ENCODE measurements around the gene P2RX3. TPM values are rescaled to one million over a fixed set of nuclear protein-coding genes. Genes with fewer than 3 reads are reported as not detected.
A peak's percentile ranks its signal among the peaks of the same experiment; 100 is the strongest.

The P2RX3 gene
- total RNA-seq, 1 experiment from 2014 or later, result 0.15 TPM

GRCh38 chr11:57313071-57313787 lies 24.9 kb upstream of the P2RX3 start:
- no peak overlapping the region for H4K5ac ChIP-seq (ENCODE audit: insufficient read length, low read depth, low read length)
- H3K14ac ChIP-seq (ENCODE audit: insufficient read depth, low read length), result no peak overlapping the region
- no CpG with 5 or more reads among the region's 26 CpGs for WGBS (ENCODE audit: extremely low coverage, insufficient read length, low lambda C conversion rate)
- H3K79me1 ChIP-seq (ENCODE audit: insufficient read depth, low read depth, low read length, poor library complexity, severe bottlenecking), result no peaks in the 10 kb centered on the region
- H3K27me3 ChIP-seq (ENCODE audit: insufficient read depth, low read length), result no peaks in the 10 kb centered on the region
- H4K20me1 ChIP-seq (ENCODE audit: control insufficient read depth, insufficient read depth, insufficient read length), result no peaks in the 10 kb centered on the region
- Mint-ChIP-seq H3K4me3 (no peak overlapping the region), H3K4me1 (peaks cover 17 to 20% of the 10 kb centered on the region in 2 experiments), H3K27ac (peak overlapping the region in 1 of 3 experiments; percentile 33; a peak in 4 of 7 replicates), H3K36me3 (ENCODE audit: insufficient read depth in 1 of 3, low read depth in 3 of 3) (peaks cover 30 to 42% (median 36%) of the 10 kb centered on the region in 3 experiments), H3K9me3 (no peaks in the 10 kb centered on the region), H3K27me3 (ENCODE audit: low read depth) (no peaks in the 10 kb centered on the region)
- no peak overlapping the region for H3K4me2 ChIP-seq (ENCODE audit: insufficient read depth, insufficient read length, low read length)
- H3K9ac ChIP-seq (ENCODE audit: extremely low read depth, insufficient read length, low read length), result no peak overlapping the region
- no peak overlapping the region for H3K56ac ChIP-seq (ENCODE audit: insufficient read length, low read depth, low read length)
- H3K4ac ChIP-seq (ENCODE audit: low read depth, low read length), result no peak overlapping the region
- no peak overlapping the region for H2AK5ac ChIP-seq (ENCODE audit: insufficient read length, low read length)
- H3K18ac ChIP-seq (ENCODE audit: insufficient read length, low read depth, low read length), result no peak overlapping the region
- H2BK12ac ChIP-seq (ENCODE audit: insufficient read length, low read depth, low read length), result no peak overlapping the region
- H3K23ac ChIP-seq (ENCODE audit: insufficient read length, low read depth, low read length), result no peak overlapping the region
- no peak overlapping the region for H2BK20ac ChIP-seq (ENCODE audit: low read depth, low read length, poor library complexity, severe bottlenecking)
- no peak overlapping the region for H4K91ac ChIP-seq (ENCODE audit: insufficient read length, low read depth, low read length)
- H3K23me2 ChIP-seq (ENCODE audit: insufficient read length, low read depth, low read length, poor library complexity, severe bottlenecking), result peaks cover 6% of the 10 kb centered on the region
- no peak overlapping the region for H2BK15ac ChIP-seq (ENCODE audit: low read depth, low read length)
- H4K8ac ChIP-seq (replicated peaks; ENCODE audit: insufficient read length, low read depth, low read length), result no peak overlapping the region
- no peak for DNase-seq
- H2BK120ac ChIP-seq (ENCODE audit: low read depth, low read length, poor library complexity, severe bottlenecking), result no peak overlapping the region
- H2BK5ac ChIP-seq (ENCODE audit: insufficient read length, low read length), result no peak overlapping the region
- H3K27ac ChIP-seq (ENCODE audit: insufficient read length, low read depth, low read length), result no peak overlapping the region
- no peak overlapping the region for H2AFZ ChIP-seq (ENCODE audit: low read length)
- H3K9me3 ChIP-seq (ENCODE audit: control insufficient read depth, low read depth, low read length), result no peaks in the 10 kb centered on the region
- peaks cover 2% of the 10 kb centered on the region; the same call in 1 of the 2 replicates for H3K79me2 ChIP-seq (ENCODE audit: insufficient read depth, low read length)
- no peak for TF ChIP-seq CTCF (conservative IDR thresholded peaks at IDR 0.05)
- peaks cover 21% of the 10 kb centered on the region for H3K4me1 ChIP-seq (ENCODE audit: insufficient read depth, low read length)
- no peak overlapping the region for H3T11ph ChIP-seq (ENCODE audit: low read length)

Data from H9 (cell line).